GM19351 (cell line): ENCODE measurements around the gene BPIFB2.
"Not testable (repeated sequence)": the region's sequence is repeated elsewhere in the genome, so short reads cannot be mapped to it uniquely, and the experiment has no call there.

Source experiments
- ATAC-seq: cut with Tn5 transposase; IDR thresholded peaks from one replicate; pipeline ENCODE4 v1.9.1; 2021; ENCODE audit warnings: mild to moderate bottlenecking, moderate library complexity; ENCODE audit not compliant: unreplicated experiment

BPIFB2 gene

GRCh38 chr20:33034115-33034514 lies 26.6 kb downstream of the BPIFB2 start:
- no peak for ATAC-seq

- no peak for ATAC-seq
Measured at GRCh38 chr20:33034901-33035492, 27.5 kb downstream of the BPIFB2 start.

- no peak for ATAC-seq
Measured at GRCh38 chr20:33037456-33037855, 30.0 kb downstream of the BPIFB2 start.

- no peak for ATAC-seq
Measured at GRCh38 chr20:33038243-33038642, 30.7 kb downstream of the BPIFB2 start.

- ATAC-seq: no peak
Measured at GRCh38 chr20:33042430-33042829, 34.9 kb downstream of the BPIFB2 start.

- no peak for ATAC-seq
Measured at GRCh38 chr20:33042983-33043730, 35.7 kb downstream of the BPIFB2 start.

GRCh38 chr20:33043731-33044181 lies 36.3 kb downstream of the BPIFB2 start:
- no peak for ATAC-seq

GRCh38 chr20:33045129-33045721 lies 37.7 kb downstream of the BPIFB2 start:
- ATAC-seq: not testable (repeated sequence)

GRCh38 chr20:33046412-33046811 lies 38.9 kb downstream of the BPIFB2 start:
- ATAC-seq: no peak

- no peak for ATAC-seq
Measured at GRCh38 chr20:33051333-33051732, 43.8 kb downstream of the BPIFB2 start.

GRCh38 chr20:33053291-33054106 lies 46.0 kb downstream of the BPIFB2 start, which contains the start of gene BPIFB3:
Gene BPIFB3, plus strand, starts transcription at chr20:33053903. Its CDS starts 1,533 bp downstream, at chr20:33055436.
- ATAC-seq: no peak

GRCh38 chr20:33054381-33054780 lies 46.9 kb downstream of the BPIFB2 start:
- ATAC-seq: no peak

GRCh38 chr20:33054791-33055190 lies 47.3 kb downstream of the BPIFB2 start:
- ATAC-seq: no peak

- no peak for ATAC-seq
Measured at GRCh38 chr20:33059136-33059535, 51.6 kb downstream of the BPIFB2 start.

- ATAC-seq: no peak
Measured at GRCh38 chr20:33059741-33060390, 52.4 kb downstream of the BPIFB2 start.

- ATAC-seq: no peak
Measured at GRCh38 chr20:33061658-33062028, 54.1 kb downstream of the BPIFB2 start.

GRCh38 chr20:33062105-33062824 lies 54.8 kb downstream of the BPIFB2 start:
- no peak for ATAC-seq

- ATAC-seq: no peak
Measured at GRCh38 chr20:33062825-33063149, 55.3 kb downstream of the BPIFB2 start.

GRCh38 chr20:33063271-33063670 lies 55.8 kb downstream of the BPIFB2 start:
- ATAC-seq: no peak

- ATAC-seq: no peak
Measured at GRCh38 chr20:33064572-33065287, 57.2 kb downstream of the BPIFB2 start.
